ENCODE measurements around the gene GBP4.

Gene GBP4

GRCh38 chr1:89143484-89143883 is 55.3 kb downstream of the GBP4 start:
- no peak overlapping the region for H3K4me2 ChIP-seq (ENCODE audit: low read length)
- H3K56ac ChIP-seq (ENCODE audit: low read length): no peak overlapping the region
- H3K36me3 ChIP-seq (ENCODE audit: control insufficient read depth, insufficient read depth, low read length): no peaks in the 10 kb centered on the region
- H3K27me3 ChIP-seq (ENCODE audit: insufficient read depth, low read length, poor library complexity): no peaks in the 10 kb centered on the region
- no peaks in the 10 kb centered on the region for H3K79me1 ChIP-seq (ENCODE audit: low read length)
- no peak overlapping the region for H4K5ac ChIP-seq (ENCODE audit: low read length)
- no peak overlapping the region for H2AK5ac ChIP-seq (ENCODE audit: low read length)
- no peak overlapping the region for H2BK5ac ChIP-seq (ENCODE audit: low read length)
- no peak overlapping the region for H4K8ac ChIP-seq (ENCODE audit: low read depth, low read length)
- H2BK15ac ChIP-seq (replicated peaks; ENCODE audit: low read depth): no peak overlapping the region
- H3K4ac ChIP-seq (ENCODE audit: low read depth, low read length): no peak overlapping the region
- DNase-seq: peak; percentile 64
- no peak overlapping the region for H3K9ac ChIP-seq (ENCODE audit: low read length)
- H3K23ac ChIP-seq (ENCODE audit: low read length): no peak overlapping the region
- WGBS (ENCODE audit: extremely low coverage, insufficient coverage, low lambda C conversion rate): no CpG with 5 or more reads among the region's 2 CpGs
- no peaks in the 10 kb centered on the region for H3K79me2 ChIP-seq (ENCODE audit: control insufficient read depth, insufficient read depth, low read length)
- no peaks in the 10 kb centered on the region for H3K4me1 ChIP-seq (ENCODE audit: control insufficient read depth, low read depth, low read length)
- H3K18ac ChIP-seq (ENCODE audit: low read length): no peak overlapping the region
- no peak overlapping the region for H2BK120ac ChIP-seq (ENCODE audit: low read depth, low read length)
- no peak overlapping the region for H3K4me3 ChIP-seq (ENCODE audit: low read length)
- no peak overlapping the region for H3K27ac ChIP-seq (ENCODE audit: low read depth, low read length)

- Histone ChIP-seq H3K4me2 (ENCODE audit: low read length) (no peak overlapping the region), H3K56ac (ENCODE audit: low read length) (no peak overlapping the region), H3K79me2 (ENCODE audit: control insufficient read depth, insufficient read depth, low read length) (no peaks in the 10 kb centered on the region), H3K4me1 (ENCODE audit: control insufficient read depth, low read depth, low read length) (no peaks in the 10 kb centered on the region), H3K36me3 (ENCODE audit: control insufficient read depth, insufficient read depth, low read length) (no peaks in the 10 kb centered on the region), H3K4me3 (ENCODE audit: low read length) (no peak overlapping the region), H2BK120ac (ENCODE audit: low read depth, low read length) (no peak overlapping the region), H4K8ac (ENCODE audit: low read depth, low read length) (no peak overlapping the region), H3K9ac (ENCODE audit: low read length) (no peak overlapping the region), H3K27ac (ENCODE audit: low read depth, low read length) (no peak overlapping the region), H2BK5ac (ENCODE audit: low read length) (no peak overlapping the region), H4K5ac (ENCODE audit: low read length) (no peak overlapping the region), H3K4ac (ENCODE audit: low read depth, low read length) (peak overlapping the region; percentile 31), H3K18ac (ENCODE audit: low read length) (no peak overlapping the region), H2AK5ac (ENCODE audit: low read length) (no peak overlapping the region), H3K27me3 (ENCODE audit: insufficient read depth, low read length, poor library complexity) (no peaks in the 10 kb centered on the region), H3K79me1 (ENCODE audit: low read length) (no peaks in the 10 kb centered on the region), H2BK15ac (replicated peaks; ENCODE audit: low read depth) (no peak overlapping the region), H3K23ac (ENCODE audit: low read length) (no peak overlapping the region)
- DNase-seq: no peak
- WGBS (ENCODE audit: extremely low coverage, insufficient coverage, low lambda C conversion rate): no CpG with 5 or more reads among the region's 4 CpGs
Measured at GRCh38 chr1:89142160-89142559, 56.6 kb downstream of the GBP4 start.

DNA sequence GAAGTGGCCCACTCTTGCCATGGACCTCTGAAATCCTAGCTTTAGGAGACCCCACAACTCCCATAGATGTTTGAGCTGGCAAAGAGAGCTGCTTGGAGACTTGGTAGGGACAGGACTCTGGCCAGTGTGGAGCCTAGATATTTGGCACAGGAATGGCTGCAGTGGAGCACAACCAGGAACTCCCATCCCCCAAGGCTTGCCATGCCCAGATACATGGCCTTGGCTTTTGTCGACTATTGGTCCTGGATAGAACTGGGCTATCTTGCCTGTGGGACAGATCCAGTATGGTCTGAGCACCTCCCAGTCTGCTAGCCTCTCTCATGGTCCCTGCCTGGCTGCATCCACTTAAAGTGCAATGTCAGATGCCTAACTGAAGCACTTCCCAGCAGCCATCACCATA is 65.0 kb downstream of the GBP4 start:
- Histone ChIP-seq H3K4me2 (ENCODE audit: low read length) (no peak overlapping the region), H2BK120ac (ENCODE audit: low read depth, low read length) (no peak overlapping the region)

More for the DNA sequence above, 65.0 kb downstream of the GBP4 start:
- H3K23ac ChIP-seq (ENCODE audit: low read length): no peak overlapping the region
- no peaks in the 10 kb centered on the region for H3K79me1 ChIP-seq (ENCODE audit: low read length)
- H3K4me1 ChIP-seq (ENCODE audit: control insufficient read depth, low read depth, low read length): no peaks in the 10 kb centered on the region
- no peak overlapping the region for H2AK5ac ChIP-seq (ENCODE audit: low read length)
- no peaks in the 10 kb centered on the region for H3K79me2 ChIP-seq (ENCODE audit: control insufficient read depth, insufficient read depth, low read length)
- no peak overlapping the region for H3K9ac ChIP-seq (ENCODE audit: low read length)
- no peak overlapping the region for H3K4me3 ChIP-seq (ENCODE audit: low read length)
- no peak overlapping the region for H4K8ac ChIP-seq (ENCODE audit: low read depth, low read length)
- no peak overlapping the region for H2BK5ac ChIP-seq (ENCODE audit: low read length)
- WGBS (ENCODE audit: extremely low coverage, insufficient coverage, low lambda C conversion rate): no CpG with 5 or more reads among the region's 1 CpG
- no peak overlapping the region for H4K5ac ChIP-seq (ENCODE audit: low read length)
- no peak for DNase-seq
- no peak overlapping the region for H3K4ac ChIP-seq (ENCODE audit: low read depth, low read length)
- no peaks in the 10 kb centered on the region for H3K36me3 ChIP-seq (ENCODE audit: control insufficient read depth, insufficient read depth, low read length)
- no peak overlapping the region for H3K56ac ChIP-seq (ENCODE audit: low read length)
- H3K27me3 ChIP-seq (ENCODE audit: insufficient read depth, low read length, poor library complexity): no peaks in the 10 kb centered on the region
- H3K27ac ChIP-seq (ENCODE audit: low read depth, low read length): no peak overlapping the region
- H3K18ac ChIP-seq (ENCODE audit: low read length): no peak overlapping the region
- no peak overlapping the region for H2BK15ac ChIP-seq (replicated peaks; ENCODE audit: low read depth)
